ENCODE data around the gene CR1.
"Not testable (repeated sequence)": the region's sequence is repeated elsewhere in the genome, so short reads cannot be mapped to it uniquely, and the experiment has no call there.

Gene CR1

DNA sequence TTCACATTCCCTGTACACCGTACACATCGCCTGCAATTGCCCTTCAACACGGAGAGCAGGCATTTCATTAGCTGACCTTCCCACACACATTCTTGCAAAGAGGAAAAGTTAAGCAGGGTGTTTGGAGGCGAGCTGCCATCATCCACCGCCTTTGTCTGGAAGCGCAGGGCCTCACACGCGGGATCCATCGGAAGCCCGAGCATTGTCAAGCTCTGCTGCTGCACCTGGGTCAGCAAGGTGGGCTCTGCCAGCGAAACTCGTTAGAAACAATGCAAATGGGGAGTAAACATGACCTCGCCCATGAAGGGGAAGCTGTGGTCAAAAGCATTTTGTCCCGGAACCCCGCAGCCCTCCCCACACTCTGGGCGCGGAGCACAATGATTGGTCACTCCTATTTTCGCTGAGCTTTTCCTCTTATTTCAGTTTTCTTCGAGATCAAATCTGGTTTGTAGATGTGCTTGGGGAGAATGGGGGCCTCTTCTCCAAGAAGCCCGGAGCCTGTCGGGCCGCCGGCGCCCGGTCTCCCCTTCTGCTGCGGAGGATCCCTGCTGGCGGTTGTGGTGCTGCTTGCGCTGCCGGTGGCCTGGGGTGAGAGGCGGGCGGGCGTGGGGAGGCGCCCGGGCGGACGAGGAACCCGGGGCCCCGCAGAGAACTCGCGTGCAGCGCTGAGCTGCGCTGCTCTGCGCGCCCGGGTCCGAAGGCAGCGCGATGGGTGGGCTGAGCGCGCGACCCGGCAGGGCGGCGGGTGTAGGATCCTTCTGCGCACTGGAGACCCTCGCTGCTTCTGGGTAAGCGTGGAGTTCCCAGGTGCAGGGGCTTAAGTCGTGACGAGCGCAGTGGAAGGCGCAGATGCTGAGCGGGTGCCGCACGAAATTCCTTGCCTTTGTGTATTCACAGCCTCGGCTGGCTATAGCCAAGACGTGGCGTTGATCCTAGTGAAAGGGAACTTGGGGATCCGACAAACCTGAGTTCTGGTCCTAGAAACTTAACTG is at the start of gene CR1:
TSS of gene CR1 (plus strand) at position 357 of the 992 bp plus-strand sequence. CDS start at position 468, 111 bp downstream.
- peak in 4 of 6 experiments; percentile 17 to 48 (median 29) for DNase-seq

DNA sequence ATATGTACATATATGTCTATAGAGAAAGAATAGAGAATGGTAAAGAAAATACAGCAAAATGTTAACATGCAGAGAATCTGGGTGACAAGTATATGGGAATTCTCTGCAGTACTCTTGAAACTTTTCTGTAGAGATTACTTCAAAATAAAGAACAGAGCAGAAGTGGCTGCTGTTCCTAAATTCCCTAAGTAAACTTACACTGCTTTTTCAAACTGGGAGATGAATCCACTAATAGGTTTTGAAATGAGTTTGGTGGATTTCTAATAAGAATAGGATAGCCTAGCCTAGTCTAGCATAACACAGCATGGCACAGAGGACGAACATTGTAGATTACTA is 42.3 kb upstream of the CR1 start:
- DNase-seq: no peak

GRCh38 chr1:207454046-207454964 is 41.7 kb upstream of the CR1 start, which contains the start of gene CR2:
Gene CR2 (plus strand): TSS chr1:207454328. CDS start chr1:207454419, 91 bp downstream.
- peak in 5 of 6 experiments; percentile 18 to 51 (median 41) for DNase-seq

DNA sequence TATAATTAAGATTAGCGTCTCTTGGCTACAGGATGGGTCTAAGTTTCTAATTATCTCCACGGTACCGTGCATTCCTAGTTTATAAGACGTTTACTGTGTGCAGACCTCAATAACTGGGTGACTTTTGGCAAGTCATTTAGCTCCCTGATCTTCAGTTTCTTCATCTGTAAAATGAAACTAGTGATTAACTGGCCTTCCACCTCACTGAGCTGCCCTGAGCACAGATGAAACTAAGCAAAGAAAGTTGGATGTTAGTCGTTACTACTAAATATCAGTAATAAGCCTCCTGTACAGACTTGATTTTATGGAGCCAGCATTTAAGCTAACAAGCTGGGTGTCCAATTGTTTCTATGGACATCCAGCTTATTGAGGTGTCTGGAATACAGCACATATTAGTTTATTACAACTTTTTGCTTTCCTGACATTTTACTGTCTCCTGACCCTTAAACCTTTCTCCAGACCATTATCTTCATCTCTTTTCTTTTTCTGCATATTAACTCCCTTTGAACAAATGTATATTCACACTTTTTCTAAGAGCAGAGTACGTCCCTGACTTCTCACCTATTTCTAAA is 40.7 kb upstream of the CR1 start:
- DNase-seq: no peak

GRCh38 chr1:207458414-207458813 is 37.5 kb upstream of the CR1 start:
- no peak for DNase-seq

DNA sequence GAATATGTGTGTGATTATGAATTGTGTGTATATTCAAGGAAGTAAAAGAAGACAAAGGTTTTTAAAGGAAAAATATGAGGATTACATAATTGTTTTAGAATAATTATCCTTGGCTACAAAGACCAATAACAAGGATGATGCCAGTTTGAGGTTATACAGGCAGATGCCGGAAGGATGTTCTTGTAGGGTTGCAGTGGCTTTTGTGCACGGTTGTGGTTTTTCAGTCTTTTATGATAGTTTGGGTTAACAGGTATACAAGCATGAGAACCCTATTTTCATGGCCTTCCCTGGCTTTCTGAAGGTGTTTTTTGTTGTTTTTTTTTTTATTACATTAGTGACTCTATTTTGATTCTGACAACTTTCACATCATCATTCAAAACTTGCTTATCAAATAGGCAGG is 36.9 kb upstream of the CR1 start:
- peak in 5 of 6 experiments; percentile 24 to 79 (median 74) for DNase-seq

DNA sequence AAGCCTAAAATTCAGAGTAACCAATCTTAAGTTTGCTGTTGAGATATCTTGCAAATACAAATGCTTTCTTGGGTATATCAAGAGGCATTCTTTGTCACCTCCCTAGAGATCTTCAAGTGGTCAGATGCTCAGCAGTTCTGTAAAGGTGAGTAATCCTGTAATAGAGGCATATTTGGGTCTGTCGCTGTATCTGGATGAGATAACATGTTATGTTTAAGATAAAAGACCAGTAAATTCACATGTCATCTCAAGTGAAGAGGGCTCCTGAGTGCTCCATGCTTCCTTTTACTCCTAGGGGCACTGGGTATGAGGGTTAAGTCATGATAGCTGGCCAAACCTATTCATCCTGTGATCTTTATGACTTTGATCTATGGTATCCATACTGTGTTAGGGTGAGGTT is 34.3 kb upstream of the CR1 start:
- DNase-seq: peak in 1 of 6 experiments; percentile 6

DNA sequence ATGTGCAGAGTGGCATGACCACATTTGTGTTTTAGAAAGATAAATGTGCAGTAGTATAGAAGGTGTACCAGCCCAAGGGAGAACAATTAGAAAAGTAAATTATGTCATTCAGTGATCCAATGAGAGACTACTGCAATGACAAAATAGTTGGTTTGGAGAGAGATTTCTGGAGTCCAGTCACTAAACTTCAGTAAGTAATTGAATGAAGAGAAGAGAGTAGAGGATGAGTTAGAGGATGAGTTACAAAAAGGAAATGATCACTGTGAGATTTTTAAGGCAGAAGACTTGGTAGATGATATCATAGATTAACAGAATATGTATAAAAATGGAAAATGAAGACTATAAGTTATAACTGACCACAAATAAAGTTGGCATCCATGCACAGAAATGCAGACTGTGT is 33.4 kb upstream of the CR1 start:
- no peak for DNase-seq

- DNase-seq: no peak
Observed at GRCh38 chr1:207463021-207463420, 32.9 kb upstream of the CR1 start.

GRCh38 chr1:207463571-207463970 is 32.4 kb upstream of the CR1 start:
- no peak for DNase-seq

DNA sequence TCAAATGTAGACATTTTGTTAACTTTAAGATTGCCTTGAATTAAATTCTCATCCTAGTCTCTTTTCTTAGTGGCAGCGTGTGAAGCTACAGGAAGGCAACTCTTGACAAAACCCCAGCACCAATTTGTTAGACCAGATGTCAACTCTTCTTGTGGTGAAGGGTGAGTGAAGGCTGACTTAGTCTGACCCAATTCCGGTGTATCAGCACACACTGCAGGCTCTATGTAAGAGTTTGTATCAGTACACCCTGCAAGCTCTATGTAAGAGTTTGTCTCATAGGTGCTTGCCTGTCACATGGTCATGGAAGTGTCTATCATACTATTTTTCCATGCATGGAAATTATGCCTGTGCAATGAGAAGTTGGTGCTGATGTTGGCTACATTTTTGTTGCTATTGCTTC is 25.0 kb upstream of the CR1 start:
- peak in 4 of 6 experiments; percentile 24 to 61 (median 58) for DNase-seq

- no peak for DNase-seq
Observed at GRCh38 chr1:207474210-207474609, 21.7 kb upstream of the CR1 start.

- DNase-seq: no peak
Observed at GRCh38 chr1:207486198-207486597, 9.8 kb upstream of the CR1 start.

DNA sequence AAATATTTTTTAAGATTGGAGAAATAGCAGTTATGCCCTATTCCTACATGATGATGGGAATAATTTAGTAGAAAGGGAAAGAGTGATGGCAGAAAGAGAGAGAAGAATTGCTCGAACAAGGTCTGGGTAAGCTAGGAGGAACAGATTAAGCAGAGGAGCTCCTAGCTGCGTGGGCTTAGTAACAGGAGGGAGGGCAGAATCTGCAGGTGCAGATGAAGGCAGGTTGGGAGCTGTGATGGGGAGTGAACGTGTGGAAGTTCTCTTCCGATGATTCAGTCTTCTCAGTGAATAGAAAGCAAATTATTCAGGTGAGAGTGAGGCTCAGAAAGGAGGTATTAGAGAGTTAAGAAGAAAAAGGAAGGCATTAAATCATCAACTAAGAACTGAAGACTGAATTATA is 8.3 kb upstream of the CR1 start:
- no peak for DNase-seq

DNA sequence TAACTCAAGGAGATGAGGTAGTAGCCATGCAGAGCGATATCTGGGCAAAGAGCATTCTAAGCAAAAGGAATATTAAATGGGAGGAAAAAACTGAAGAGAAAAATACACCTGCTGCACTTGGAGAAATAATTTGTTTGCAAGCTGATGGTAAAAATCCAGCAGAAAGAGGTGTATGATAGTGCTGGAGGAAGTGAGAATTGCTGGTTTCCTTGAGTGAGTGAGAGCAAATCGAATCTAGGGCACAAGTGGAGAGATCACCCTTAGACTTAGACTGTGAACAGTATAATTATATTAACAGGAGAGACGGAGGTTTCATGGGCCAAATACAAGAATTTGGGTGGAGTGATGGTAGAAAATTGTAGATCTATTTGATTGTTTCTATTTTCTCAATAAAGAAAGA is 2.7 kb upstream of the CR1 start:
- no peak for DNase-seq

GRCh38 chr1:207494171-207494570 is 1.8 kb upstream of the CR1 start:
- no peak for DNase-seq

- DNase-seq: not testable (repeated sequence)
Observed at GRCh38 chr1:207495281-207495680, 676 bp upstream of the CR1 start.

GRCh38 chr1:207497941-207498340 is 2.0 kb downstream of the CR1 start:
- DNase-seq: no peak

DNA sequence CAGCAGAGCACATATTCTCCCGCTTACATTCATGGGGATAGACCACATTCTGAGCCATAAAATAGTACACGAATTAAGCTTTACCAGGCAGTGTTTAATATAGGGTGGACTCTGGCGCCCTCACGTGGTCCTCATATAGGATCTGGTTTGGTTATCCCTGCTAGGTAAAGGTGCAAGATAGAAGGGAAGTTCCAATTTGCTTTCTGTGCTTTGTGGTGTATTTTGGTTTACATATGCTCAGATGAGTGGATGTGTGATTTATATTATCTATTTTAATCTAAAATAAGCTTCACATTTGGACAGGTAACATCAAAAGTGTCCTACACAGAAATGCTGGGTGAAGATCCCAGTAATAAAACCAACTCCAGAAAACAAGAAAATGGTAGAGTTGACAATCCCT is 3.6 kb downstream of the CR1 start:
- peak; percentile 32 to 76 (median 58) for DNase-seq

DNA sequence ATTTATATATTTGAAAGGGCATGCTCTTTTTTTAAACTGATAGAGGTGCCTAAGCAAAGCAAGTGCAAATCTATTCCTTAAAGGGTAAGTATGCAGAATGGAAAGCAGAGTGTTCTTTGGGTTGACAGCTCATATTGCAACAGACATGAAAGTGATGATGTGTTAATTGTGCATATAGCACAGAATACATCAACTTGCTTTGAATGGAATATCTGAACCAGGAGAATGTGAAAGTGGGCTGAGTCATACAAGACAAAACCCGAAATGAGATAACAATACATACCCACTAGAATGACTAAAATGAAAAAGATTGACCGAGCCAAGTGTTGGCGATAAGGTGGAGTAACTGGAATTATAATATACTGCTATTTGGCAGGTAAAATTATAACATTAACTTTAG is 4.3 kb downstream of the CR1 start:
- DNase-seq: no peak

GRCh38 chr1:207501071-207501470 is 5.1 kb downstream of the CR1 start:
- DNase-seq: no peak

GRCh38 chr1:207502726-207503125 is 6.8 kb downstream of the CR1 start:
- no peak for DNase-seq

DNA sequence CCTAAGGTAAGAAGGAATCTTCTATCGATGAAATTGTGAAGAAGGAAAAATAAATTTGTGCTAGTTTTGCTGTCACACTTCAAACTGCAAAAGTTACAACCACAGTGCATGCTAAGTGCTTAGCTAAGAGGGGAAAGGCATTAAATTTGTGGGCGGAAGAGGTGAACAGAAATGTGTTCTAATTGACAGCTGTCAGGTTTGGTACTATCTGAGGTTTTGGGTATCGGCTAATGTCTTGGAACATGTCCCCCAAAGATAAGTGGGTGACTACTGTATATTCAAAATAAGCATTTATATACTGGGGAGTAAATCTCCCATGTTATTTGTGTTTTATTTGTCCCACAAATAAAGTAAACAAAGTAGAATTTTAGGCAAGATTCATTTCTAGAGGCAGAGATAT is 8.0 kb downstream of the CR1 start:
- no peak for DNase-seq
